Esophagus squamous epithelium (tissue), 4 donors: ENCODE measurements around the gene ZNF282.

Experiments
- CTCF ChIP-seq, 6 experiments: fragments of 450-650 bp in 4 of 6; fragments of 200-600 bp in 2 of 6; sonication (generic) in 2 of 6; IDR thresholded peaks; one replicate each; pipeline ENCODE4 v1.5.1; 2016 to 2019; ENCODE audit warnings: antibody characterized with exemption in 6 of 6, mild to moderate bottlenecking in 4 of 6, moderate library complexity in 4 of 6
- POLR2A ChIP-seq, 4 donors: fragments of 450-650 bp; IDR thresholded peaks; one replicate each; pipeline ENCODE4 v1.6.1; 2017; ENCODE audit warnings: antibody characterized with exemption in 4 of 4, mild to moderate bottlenecking in 4 of 4, moderate library complexity in 3 of 4

- TF ChIP-seq CTCF (IDR thresholded peaks at IDR 0.05), result no peak
- no peak for TF ChIP-seq POLR2A (IDR thresholded peaks at IDR 0.05)
Measured at GRCh38 chr7:149147752-149148653, 47.3 kb upstream of the ZNF282 start.
